GM11168 (cell line): ENCODE results near the gene SULT1C3.

Experiments
- in situ Hi-C: fragments of 300-500 bp; cut with MboI; formaldehyde crosslinking; loops from one replicate; pipeline ENCODE4 v1.12.0; 2022; ENCODE audit warnings: low sequenced_read_pairs; ENCODE audit not compliant: unreplicated experiment

SULT1C3 gene

GRCh38 chr2:108297436-108298141 is 57.8 kb downstream of the SULT1C3 start:
- in situ Hi-C loops, result no loop called here

DNA sequence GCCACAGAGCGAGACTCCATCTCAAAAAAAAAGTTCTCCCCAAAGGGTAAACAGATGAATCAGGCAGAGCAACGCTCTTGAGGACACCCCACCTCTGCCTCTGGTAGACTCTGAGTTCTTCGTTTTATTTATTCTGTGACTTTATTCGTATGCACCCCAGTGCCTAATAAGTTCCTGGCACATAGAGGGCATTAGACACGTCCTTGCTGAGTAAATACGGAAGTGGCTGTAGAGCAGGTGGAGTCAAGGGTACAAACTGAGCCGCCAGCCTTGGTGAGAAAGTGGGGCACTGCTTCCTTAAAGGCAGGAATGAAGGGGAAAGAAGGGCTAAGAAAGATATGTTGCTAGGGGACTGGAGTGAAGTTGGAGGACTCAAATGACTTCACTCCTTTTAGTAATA is 61.8 kb downstream of the SULT1C3 start:
- in situ Hi-C loops, result no loop called here

GRCh38 chr2:108304975-108305374 is 65.2 kb downstream of the SULT1C3 start:
- in situ Hi-C loops, result no loop called here

DNA sequence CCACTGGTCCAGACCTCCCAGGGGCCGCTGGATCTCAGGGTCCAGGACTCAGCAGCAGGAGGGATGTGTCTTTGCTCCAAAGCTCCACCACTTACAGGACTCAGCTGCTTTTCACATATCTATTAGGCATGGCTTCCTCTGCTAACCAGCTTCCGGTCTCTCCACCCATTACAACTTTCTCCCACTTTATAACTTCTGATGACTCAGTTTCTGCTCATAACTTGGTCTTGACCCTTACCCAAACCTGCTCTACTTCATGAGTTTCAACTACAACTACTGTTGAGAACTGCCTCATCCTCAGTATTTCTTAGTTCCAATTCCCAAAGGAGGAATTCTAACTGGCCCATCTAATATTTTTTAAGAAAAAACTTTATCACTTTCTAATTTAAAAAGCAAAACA is 66.1 kb downstream of the SULT1C3 start:
- in situ Hi-C loops, result no loop called here

GRCh38 chr2:108309903-108310302 is 70.1 kb downstream of the SULT1C3 start:
- in situ Hi-C loops, result no loop called here
